Amniotic epithelial cell (primary cell): Measurements from ENCODE around the gene DIS3L.
"Not testable (repeated sequence)": the region's sequence is repeated elsewhere in the genome, so short reads cannot be mapped to it uniquely, and the experiment has no call there.

Experiments
- DNase-seq: peaks from one replicate; pipeline ENCODE4 v3.0.0-alpha.2; 2010; ENCODE audit warnings: low read depth

DIS3L gene

DNA sequence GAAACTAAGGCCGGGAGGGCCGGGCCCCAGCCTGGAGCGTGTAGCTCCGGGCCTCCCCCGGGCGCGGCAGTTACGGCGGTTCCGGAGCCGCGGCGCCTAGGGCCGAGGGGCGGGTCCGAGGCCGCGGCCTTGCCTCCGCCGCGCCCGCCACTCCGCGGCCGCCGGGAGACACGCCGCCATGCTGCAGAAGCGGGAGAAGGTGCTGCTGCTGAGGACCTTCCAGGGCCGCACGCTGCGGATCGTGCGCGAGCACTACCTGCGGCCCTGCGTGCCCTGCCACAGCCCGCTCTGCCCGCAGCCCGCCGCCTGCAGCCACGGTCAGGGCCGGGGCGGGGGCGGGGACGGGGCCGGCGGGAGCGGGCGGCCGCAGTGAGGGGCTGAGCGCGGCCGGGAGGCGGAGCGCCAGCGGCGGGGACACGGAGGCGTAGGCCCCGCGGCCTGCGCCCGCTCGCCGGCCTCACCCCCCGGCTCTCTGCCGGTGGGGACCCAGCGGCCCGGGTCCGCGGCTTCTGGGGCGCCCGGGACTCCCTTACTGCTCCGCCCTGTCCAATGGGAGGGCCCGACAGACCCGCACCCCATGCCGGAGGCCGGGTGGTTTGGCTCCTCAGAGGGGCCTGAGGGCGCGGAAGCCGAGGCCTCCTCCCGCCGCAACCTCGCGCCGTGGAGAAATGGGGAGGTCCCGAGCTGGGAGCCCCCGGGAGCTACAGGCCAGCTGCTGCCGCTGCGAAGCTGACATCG, at the start of gene DIS3L:
Gene DIS3L, plus strand, starts transcription at position 150 of the 738 bp plus-strand sequence. Its CDS starts 29 bp downstream, at position 179.
- DNase-seq = peak; percentile 31

- DNase-seq = not testable (repeated sequence)
Measured at GRCh38 chr15:66245832-66246231, 47.5 kb upstream of the DIS3L start.

- no peak for DNase-seq
Measured at GRCh38 chr15:66246937-66247336, 46.4 kb upstream of the DIS3L start.

GRCh38 chr15:66249605-66250174, 43.7 kb upstream of the DIS3L start:
- DNase-seq = no peak

GRCh38 chr15:66251065-66251789, 42.1 kb upstream of the DIS3L start:
- DNase-seq = no peak

DNA sequence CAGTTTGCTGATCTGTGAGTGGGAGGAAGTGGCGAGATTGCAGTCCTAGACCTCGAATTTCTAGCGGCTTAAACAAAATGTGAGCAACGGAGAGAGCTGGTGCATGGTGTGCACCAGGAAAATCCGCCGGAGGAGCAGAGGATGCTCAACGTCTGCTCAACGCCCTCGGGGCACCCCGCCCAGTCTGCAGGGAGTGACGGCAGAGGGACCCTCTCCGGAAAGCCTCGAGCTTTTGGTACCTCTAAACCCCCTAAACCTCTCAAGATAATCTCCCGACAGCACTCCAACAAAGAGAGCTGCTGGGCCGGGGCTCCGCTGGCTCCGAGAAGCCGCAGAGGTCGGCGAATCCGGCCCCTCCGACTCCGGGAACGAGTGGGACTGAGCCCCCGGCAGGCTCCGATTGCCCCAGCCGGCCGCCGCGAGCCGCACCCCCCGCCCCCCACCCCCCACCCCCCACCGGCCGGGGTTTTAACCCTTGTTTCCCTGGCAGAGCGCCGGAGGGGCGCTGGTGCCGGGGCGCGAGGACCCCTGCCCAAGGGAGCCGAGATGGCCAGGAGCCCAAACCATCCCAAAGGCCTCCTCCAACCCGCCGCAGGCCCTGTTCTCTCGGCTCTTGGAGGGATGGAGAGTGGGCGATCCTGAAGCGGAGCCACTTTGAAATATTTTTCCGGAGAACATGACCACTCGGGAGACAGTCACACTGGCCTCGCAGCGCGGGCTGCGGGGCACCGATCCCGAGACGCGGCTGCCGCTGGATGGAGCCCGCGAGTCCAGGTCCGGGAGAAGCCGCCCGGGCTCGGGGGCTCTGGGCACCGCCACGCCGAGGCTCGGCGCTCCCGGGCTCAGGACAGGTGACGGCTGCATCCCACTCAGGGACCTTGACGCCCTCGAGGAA, 41.3 kb upstream of the DIS3L start:
- DNase-seq = peak; percentile 20

- peak; percentile 19 for DNase-seq
Measured at GRCh38 chr15:66252685-66253417, 40.5 kb upstream of the DIS3L start.

DNA sequence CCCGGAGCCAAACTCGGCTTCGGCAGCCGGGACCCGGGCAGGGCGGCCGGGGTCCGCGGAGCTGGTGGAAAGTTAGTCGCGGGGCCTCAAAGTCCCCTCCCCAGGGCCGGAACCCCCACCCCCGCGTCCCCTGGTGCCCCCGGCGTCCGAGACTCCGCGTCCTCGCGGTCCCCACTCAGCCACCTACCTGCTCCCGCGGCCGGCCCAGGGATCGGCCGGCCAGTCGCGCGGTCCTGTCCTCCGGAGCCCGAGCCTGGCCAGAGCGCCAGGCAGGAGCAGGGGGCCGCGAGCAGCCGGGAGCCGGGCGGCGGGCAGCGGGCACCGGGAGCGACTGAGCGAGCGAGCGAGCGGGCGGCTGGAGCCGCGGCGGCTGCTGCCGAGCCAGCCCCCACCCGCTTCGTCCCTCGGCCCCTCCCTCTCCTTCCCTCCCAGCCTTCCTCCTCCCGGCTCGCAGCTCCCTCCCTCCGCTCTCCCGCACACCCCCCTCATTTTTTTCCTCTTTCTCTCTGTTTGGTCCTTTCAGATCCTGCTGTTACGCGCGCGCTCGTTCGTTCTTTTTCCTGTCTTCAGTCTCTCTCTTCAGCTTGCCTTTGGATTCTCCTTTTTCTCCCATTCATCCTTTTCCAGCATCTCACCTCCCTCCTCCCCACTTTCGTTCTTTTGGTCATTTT, 39.8 kb upstream of the DIS3L start, which contains the start of gene MEGF11:
Gene MEGF11, minus strand, starts transcription at position 333 of the 671 bp plus-strand sequence. CDS start 125,347 bp downstream, outside the sequence.
- DNase-seq = peak; percentile 33

- no peak for DNase-seq
Measured at GRCh38 chr15:66254089-66254950, 39.0 kb upstream of the DIS3L start.

- DNase-seq = no peak
Measured at GRCh38 chr15:66254951-66255676, 38.3 kb upstream of the DIS3L start.

GRCh38 chr15:66256692-66257091, 36.7 kb upstream of the DIS3L start:
- DNase-seq = no peak

DNA sequence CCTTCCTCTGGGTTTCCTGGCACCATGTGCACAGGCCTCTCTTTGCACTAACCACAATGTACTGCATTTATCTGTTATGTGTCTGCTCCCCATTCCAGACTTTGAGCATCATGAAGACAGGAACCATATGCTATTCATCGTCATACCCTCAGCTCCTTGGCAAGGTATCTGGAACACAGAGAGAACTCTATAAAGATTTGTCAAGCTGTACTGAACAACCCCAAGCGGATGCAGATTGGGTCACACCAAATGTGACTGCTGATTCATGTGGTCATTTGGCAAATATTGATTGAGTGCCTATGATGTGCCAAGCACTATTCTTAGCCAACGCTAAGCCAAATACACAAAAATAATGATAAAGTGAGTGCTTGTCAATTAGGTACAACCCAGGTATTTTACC, 32.3 kb upstream of the DIS3L start:
- no peak for DNase-seq

- DNase-seq = not testable (repeated sequence)
Measured at GRCh38 chr15:66262837-66263236, 30.5 kb upstream of the DIS3L start.

DNA sequence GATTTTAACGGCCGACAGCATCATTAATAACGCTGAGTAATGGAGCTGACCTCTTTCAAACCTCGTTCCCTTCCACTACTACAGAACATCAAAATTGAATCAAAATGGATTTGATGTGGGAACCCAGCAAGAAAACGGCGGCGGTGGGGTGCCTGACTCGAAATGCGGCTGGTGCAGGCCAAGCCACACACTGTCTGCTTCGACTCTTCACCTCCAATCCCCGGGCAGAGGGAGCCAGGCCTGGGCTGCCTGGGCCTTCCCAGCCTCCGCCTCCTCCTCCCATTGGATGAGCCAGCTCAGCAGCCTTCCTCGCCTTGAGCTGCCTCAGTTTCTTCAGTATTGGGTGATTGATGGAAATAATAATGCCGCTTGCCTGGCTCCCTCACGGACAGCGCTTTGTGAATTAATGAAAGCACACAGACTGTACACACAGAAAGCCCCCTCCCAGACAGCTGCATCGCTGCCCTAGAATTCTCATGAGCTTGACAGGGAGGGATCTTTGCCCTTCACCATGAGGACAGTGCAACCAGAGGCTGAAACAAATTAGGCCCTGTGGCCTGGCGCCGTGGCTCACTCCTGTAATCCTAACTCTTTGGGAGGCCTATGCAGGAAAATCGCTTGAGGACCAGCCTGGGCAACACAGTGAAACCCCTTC, 28.4 kb upstream of the DIS3L start:
- DNase-seq = no peak

DNA sequence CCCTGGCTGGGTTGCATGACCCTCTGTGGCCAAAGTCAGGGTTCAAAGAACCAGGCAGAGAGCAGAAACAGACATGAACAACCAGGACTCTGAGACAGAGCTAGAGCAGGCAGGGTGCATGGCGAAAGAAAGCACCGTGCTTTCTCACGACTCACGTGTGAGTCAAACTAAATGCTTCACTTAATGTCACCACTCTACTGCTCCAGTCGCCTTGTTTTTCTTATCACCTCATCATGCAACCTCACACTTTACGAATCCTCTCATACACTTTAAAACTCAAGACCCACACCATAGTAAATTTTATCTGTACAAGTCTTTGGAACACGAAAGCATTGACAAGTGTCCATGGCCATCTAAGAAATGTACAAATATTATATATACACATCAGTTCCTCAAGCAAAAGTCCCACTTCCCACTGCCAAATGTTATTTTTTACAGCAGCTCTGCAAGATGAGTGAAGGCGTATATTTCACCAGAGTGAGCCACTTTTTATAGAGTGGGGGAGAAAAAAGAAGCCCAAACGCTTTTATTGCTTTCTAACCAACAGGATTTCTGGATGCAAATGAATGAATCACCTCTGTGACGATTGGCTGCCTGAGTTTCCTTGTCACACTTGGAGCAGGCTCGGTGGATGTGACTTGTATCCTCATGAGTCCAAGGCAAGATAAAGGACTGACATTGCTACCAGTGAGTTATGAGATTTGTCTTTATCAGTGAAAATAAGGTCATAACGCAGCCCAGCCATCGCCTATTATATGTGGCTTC, 23.9 kb upstream of the DIS3L start:
- DNase-seq = peak; percentile 51

DNA sequence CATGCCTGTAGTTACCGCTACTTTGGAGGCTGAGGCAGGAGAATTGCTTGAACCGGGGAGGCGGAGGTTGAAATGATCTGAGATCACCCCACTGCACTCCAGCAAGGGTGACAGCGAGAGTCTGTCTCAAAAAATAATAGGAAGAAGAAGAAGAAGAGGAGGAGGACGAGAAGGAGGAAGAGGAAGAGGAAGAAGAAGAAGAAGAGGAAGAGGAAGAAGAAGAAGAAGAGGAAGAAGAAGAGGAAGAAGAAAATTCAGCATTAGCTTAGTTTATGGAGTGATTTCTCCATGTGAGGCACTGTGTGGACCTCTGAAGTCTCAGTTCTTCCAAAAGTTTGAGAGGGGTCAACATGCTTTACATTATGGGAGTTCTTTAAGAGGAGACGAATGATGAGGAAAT, 22.4 kb upstream of the DIS3L start:
- no peak for DNase-seq

- DNase-seq = no peak
Measured at GRCh38 chr15:66275352-66275751, 18.0 kb upstream of the DIS3L start.

GRCh38 chr15:66276546-66276945, 16.8 kb upstream of the DIS3L start:
- no peak for DNase-seq
